Suprapubic skin (tissue), 4 donors: ENCODE measurements around the gene TEAD4. TPM values are rescaled to one million over a fixed set of nuclear protein-coding genes. Genes with fewer than 3 reads are reported as not detected.

Source experiments
- DNase-seq, 2 donors: peaks; one replicate each; pipeline ENCODE4 v3.0.0-alpha.2; 2019; ENCODE audit warnings: low spot score in 2 of 2
- H3K27ac ChIP-seq: fragments of 200-600 bp; sonication (generic); one replicate; pipeline ENCODE4 v1.5.1; 2019
- H3K27me3 ChIP-seq: fragments of 200-600 bp; sonication (generic); one replicate; pipeline ENCODE4 v1.5.1; 2019
- H3K36me3 ChIP-seq: fragments of 200-600 bp; sonication (generic); one replicate; pipeline ENCODE4 v1.5.1; 2019
- H3K4me1 ChIP-seq: fragments of 200-600 bp; sonication (generic); one replicate; pipeline ENCODE4 v1.5.1; 2019
- H3K4me3 ChIP-seq: fragments of 200-600 bp; sonication (generic); one replicate; pipeline ENCODE4 v1.5.1; 2019; ENCODE audit warnings: mild to moderate bottlenecking
- H3K9me3 ChIP-seq: fragments of 200-600 bp; sonication (generic); one replicate; pipeline ENCODE4 v1.5.1; 2019
- EP300 ChIP-seq: sonication (generic); formaldehyde crosslinking; IDR thresholded peaks from one replicate; pipeline ENCODE4 v1.6.1; 2017; ENCODE audit warnings: antibody characterized with exemption
- POLR2A ChIP-seq, 2 donors: fragments of 450-650 bp; IDR thresholded peaks; one replicate each; pipeline ENCODE4 v1.6.1; 2017; ENCODE audit warnings: antibody characterized with exemption in 2 of 2, mild to moderate bottlenecking in 2 of 2, moderate library complexity in 2 of 2
- POLR2AphosphoS5 ChIP-seq, 3 donors: sonication (generic); formaldehyde crosslinking; IDR thresholded peaks; one replicate each; pipeline ENCODE4 v1.6.1; 2017; ENCODE audit warnings: antibody characterized with exemption in 3 of 3
- WGBS: methylation state at CpG from one replicate; pipeline ENCODE4 v1.1.5; 2018; 5-methylcytosine and 5-hydroxymethylcytosine counted together
- total RNA-seq, 4 donors: library from RNA; depleted of rRNA; stranded (reverse); fragments of >200 nt; gene quantifications; one replicate each; pipeline ENCODE4 v1.1.0, GENCODE V29; 2016
- TF ChIP-seq, protein P1 (sequence below), 2 donors: fragments of 200-600 bp in 1 of 2; fragments of 450-650 bp in 1 of 2; sonication (generic) in 1 of 2; IDR thresholded peaks; one replicate each; pipeline ENCODE4 v1.5.1; 2016 to 2019; ENCODE audit warnings: antibody characterized with exemption in 2 of 2, mild to moderate bottlenecking in 1 of 2, moderate library complexity in 1 of 2

The TEAD4 gene
- total RNA-seq, 4 donors from 2014 or later: 13.0 to 28.4 (median 17.2) TPM

DNA sequence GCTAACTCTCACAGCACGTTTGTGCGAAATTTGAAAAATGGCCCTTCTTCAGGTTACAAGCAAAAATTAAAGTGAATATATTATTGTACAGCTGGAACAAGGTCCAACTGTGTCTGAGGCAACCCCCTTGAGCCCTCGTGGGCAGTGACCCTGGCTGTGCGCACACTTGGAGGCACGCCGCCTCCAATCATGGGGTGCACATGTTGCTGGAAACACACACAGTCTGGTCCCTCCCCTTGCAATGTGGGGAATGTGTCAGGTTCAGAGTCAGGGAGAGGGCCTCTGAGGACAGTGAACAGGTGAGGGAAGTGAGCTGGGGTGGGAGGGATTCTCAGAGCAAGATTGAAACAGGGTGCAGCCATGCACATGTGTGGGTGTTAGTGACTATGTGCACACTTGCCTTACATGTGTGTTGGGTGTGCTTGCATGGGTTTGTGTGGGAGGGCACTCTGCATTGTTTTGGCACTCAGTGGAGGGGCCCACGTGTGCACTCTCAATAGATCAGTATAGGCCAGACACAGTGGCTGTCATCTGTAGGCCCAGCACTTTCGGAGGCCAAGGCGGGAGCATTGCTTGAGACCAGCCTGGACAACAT, 127.6 kb downstream of the TEAD4 start:
- H3K36me3 ChIP-seq: peaks cover 2% of the 10 kb centered on the region
- peaks cover 54% of the 10 kb centered on the region for H3K4me1 ChIP-seq
- H3K4me3 ChIP-seq: no peak overlapping the region
- H3K9me3 ChIP-seq: no peaks in the 10 kb centered on the region
- DNase-seq: no peak
- no peak overlapping the region for H3K27ac ChIP-seq
- WGBS: 84% methylated on average over 9 of the region's 9 CpGs
- no peaks in the 10 kb centered on the region for H3K27me3 ChIP-seq
- no peak for TF ChIP-seq EP300
- TF ChIP-seq, protein P1, sequence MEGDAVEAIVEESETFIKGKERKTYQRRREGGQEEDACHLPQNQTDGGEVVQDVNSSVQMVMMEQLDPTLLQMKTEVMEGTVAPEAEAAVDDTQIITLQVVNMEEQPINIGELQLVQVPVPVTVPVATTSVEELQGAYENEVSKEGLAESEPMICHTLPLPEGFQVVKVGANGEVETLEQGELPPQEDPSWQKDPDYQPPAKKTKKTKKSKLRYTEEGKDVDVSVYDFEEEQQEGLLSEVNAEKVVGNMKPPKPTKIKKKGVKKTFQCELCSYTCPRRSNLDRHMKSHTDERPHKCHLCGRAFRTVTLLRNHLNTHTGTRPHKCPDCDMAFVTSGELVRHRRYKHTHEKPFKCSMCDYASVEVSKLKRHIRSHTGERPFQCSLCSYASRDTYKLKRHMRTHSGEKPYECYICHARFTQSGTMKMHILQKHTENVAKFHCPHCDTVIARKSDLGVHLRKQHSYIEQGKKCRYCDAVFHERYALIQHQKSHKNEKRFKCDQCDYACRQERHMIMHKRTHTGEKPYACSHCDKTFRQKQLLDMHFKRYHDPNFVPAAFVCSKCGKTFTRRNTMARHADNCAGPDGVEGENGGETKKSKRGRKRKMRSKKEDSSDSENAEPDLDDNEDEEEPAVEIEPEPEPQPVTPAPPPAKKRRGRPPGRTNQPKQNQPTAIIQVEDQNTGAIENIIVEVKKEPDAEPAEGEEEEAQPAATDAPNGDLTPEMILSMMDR (IDR thresholded peaks at IDR 0.05): no peak
- no peak for TF ChIP-seq POLR2AphosphoS5 (IDR thresholded peaks at IDR 0.05)
- TF ChIP-seq POLR2A (IDR thresholded peaks at IDR 0.05): no peak

DNA sequence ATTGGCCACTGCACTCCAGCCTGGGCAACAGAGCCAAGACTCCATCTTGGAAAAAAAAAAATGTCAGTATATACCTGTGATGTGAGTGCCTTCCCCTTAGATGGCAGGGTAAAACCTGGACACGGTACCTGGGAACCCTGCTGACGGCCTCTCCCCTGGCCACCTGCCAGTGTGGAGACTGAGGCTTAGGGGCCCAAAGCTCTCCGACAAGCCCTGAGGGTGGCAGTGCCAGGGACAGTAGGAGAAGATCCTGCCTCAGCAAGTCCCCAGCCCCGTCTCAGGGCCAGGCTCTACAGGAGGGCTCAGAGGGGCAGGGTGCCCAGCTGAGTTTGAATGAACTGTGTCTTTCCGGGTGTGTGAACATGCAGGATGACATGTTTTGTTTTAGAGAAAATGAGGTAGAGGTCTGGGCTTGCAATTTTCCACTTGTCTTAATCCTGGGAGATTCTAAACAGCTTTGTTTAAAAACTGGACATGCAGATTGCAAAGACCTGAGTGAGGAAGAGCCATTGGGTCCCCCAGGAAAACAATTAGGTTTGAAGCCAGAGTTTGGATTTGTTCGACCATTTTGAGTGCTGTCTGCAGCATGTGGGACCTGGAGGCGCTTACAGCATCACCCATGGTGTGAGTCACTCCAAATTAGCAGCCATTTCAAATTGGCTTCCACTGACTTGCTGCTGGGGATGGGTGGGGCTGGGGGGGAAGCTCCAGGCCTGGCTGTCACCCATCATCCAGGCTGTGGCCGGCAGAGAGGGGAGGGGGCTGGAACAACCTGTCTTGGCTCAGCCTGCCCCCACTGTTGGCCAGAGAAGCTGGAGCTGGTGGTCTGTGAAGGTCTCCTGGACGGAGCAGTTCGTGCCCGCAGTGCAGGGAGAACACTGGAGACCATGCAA, 128.8 kb downstream of the TEAD4 start:
- Histone ChIP-seq H3K4me1 (peaks cover 63% of the 10 kb centered on the region), H3K36me3 (peaks cover 2% of the 10 kb centered on the region), H3K27me3 (no peaks in the 10 kb centered on the region), H3K9me3 (no peaks in the 10 kb centered on the region), H3K27ac (peak overlapping the region; percentile 51), H3K4me3 (no peak overlapping the region)
- no peak for DNase-seq
- TF ChIP-seq EP300 (no peak), POLR2AphosphoS5 (IDR thresholded peaks at IDR 0.05) (no peak), POLR2A (IDR thresholded peaks at IDR 0.05) (no peak)
- TF ChIP-seq, protein P1 (IDR thresholded peaks at IDR 0.05): no peak
- 50% methylated on average over 11 of the region's 11 CpGs for WGBS

DNA sequence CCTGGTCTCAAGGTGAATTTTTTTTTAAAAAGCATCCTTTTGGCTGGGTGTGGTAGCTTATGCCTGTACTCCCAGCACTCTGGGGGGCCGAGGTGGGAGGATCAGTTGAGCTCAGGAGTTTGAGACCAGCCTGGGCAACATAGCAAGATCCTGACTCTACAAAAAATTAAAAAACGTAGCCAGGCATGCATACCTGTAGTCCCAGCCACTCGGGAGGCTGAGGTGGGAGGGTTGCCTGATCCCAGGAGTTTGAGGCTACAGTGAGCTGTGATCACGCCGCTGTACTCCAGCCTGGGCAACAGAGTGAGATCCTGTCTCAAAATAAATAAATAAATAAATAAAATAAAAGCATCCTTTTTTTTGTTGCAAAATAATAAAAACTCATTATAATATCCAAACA, 130.4 kb downstream of the TEAD4 start:
- WGBS: 91% methylated on average over 5 of the region's 5 CpGs

More for the DNA sequence above, 130.4 kb downstream of the TEAD4 start:
- DNase-seq: no peak
- no peaks in the 10 kb centered on the region for H3K27me3 ChIP-seq
- H3K27ac ChIP-seq: no peak overlapping the region
- TF ChIP-seq POLR2AphosphoS5 (IDR thresholded peaks at IDR 0.05): no peak
- no peak for TF ChIP-seq POLR2A (IDR thresholded peaks at IDR 0.05)
- H3K36me3 ChIP-seq: peaks cover 2% of the 10 kb centered on the region
- H3K9me3 ChIP-seq: no peaks in the 10 kb centered on the region
- no peak overlapping the region for H3K4me3 ChIP-seq
- peaks cover 54% of the 10 kb centered on the region for H3K4me1 ChIP-seq

Other genes with a start within 250 kb of the TEAD4 start
- 10 to 100 TPM; 54.3 to 65.6 (median 59.5) TPM for gene FKBP4, start 164.4 kb upstream of the TEAD4 start, total RNA-seq
- gene ITFG2, start 146.7 kb upstream of the TEAD4 start, total RNA-seq: 10 to 100 TPM; 22.4 to 93.3 (median 35.8) TPM
- gene NRIP2, start 124.4 kb upstream of the TEAD4 start, total RNA-seq: 1 to 10 TPM in 3 of 4 donors, under 1 TPM in 1; 0.48 to 4.7 (median 1.9) TPM
- gene TEX52, start 102.4 kb upstream of the TEAD4 start, total RNA-seq: not detected
- 1 to 10 TPM; 4.1 to 9.2 (median 7.1) TPM for gene FOXM1, start 82.2 kb upstream of the TEAD4 start, total RNA-seq
- 10 to 100 TPM; 17.2 to 33.1 (median 21.0) TPM for gene RHNO1, start 82.2 kb upstream of the TEAD4 start, total RNA-seq
- 10 to 100 TPM; 21.0 to 55.8 (median 35.6) TPM for gene TULP3, start 68.5 kb upstream of the TEAD4 start, total RNA-seq
- gene TSPAN9, start 118.0 kb downstream of the TEAD4 start, total RNA-seq: 10 to 100 TPM; 27.8 to 47.2 (median 34.3) TPM